Hematopoietic multipotent progenitor cell treated with erythropoietin and hydrocortisone succinate and interleukin-3 and kit ligand, for 15 days (in vitro differentiated cells): Measurements from ENCODE around the gene NPEPPS.

ENCODE experiments used
- DNase-seq: peaks from one replicate; pipeline ENCODE4 v3.0.0-alpha.2; 2015; ENCODE audit warnings: low spot score

NPEPPS gene

GRCh38 chr17:47665655-47666054 is 134.7 kb downstream of the NPEPPS start:
- DNase-seq, result no peak

- no peak for DNase-seq
These were observed 138.2 kb downstream of the NPEPPS start for GRCh38 chr17:47669081-47669480.

- DNase-seq, result no peak
These were observed 139.2 kb downstream of the NPEPPS start for GRCh38 chr17:47670064-47670463.
